ENCODE measurements around the gene ATP5F1D. TPM values are rescaled to one million over a fixed set of nuclear protein-coding genes. Genes with fewer than 3 reads are reported as not detected.

Gene ATP5F1D
- total RNA-seq, 1 experiment from 2014 or later = 126 TPM

- no TSS peak for BruUV-seq (replicated peaks)
- peaks cover 35% of the 10 kb centered on the region for H3K4me1 ChIP-seq
- POLR2A ChIA-PET = interaction anchor here (1.6 kb wide), 1 partner anchor 19 kb away, joined by 21 read pairs; the partner anchor contains the start of gene CIRBP
- TF ChIP-seq CTCF (IDR thresholded peaks at IDR 0.05; ENCODE audit: insufficient read depth in 1 of 2, low read depth in 1 of 2, low read length in 1 of 2, severe bottlenecking in 1 of 2, unreplicated experiment in 1 of 2) = no peak
- peak overlapping the region; percentile 62 for H3K4me3 ChIP-seq (ENCODE audit: low read depth, low read length)
- no peaks in the 10 kb centered on the region for H3K27me3 ChIP-seq (replicated peaks; ENCODE audit: control insufficient read depth, insufficient read depth, low read length)
- peaks cover 10% of the 10 kb centered on the region for H3K36me3 ChIP-seq (ENCODE audit: control insufficient read depth, insufficient read depth, low read length)
- peaks cover 76% of the 10 kb centered on the region for H3K36me3 Mint-ChIP-seq (ENCODE audit: insufficient read depth, unreplicated experiment)
- H3K4me3 Mint-ChIP-seq (ENCODE audit: unreplicated experiment) = peak overlapping the region; percentile 96
- peaks cover 6% of the 10 kb centered on the region for H3K4me1 Mint-ChIP-seq (ENCODE audit: low read depth, unreplicated experiment)
- no peaks in the 10 kb centered on the region for H3K27me3 Mint-ChIP-seq (ENCODE audit: insufficient read depth, unreplicated experiment)
- intact Hi-C loops (cut with micrococcal nuclease; ENCODE audit: unreplicated experiment) = loop anchor here (1.0 kb wide), 1 partner anchor 19 kb away; the partner anchor contains the start of gene CIRBP
- no peak for DNase-seq
- no peak overlapping the region for H3K27ac Mint-ChIP-seq (ENCODE audit: unreplicated experiment)
- no peaks in the 10 kb centered on the region for H3K9me3 Mint-ChIP-seq (ENCODE audit: unreplicated experiment)
- H3K9me3 ChIP-seq = no peaks in the 10 kb centered on the region
- CTCF ChIA-PET = no interaction called here
These were observed 8.5 kb downstream of the ATP5F1D start for GRCh38 chr19:1249990-1250436.

GRCh38 chr19:1250437-1251260 lies 9.1 kb downstream of the ATP5F1D start:
- Histone ChIP-seq H3K36me3 (ENCODE audit: control insufficient read depth, insufficient read depth, low read length) (peaks cover 13% of the 10 kb centered on the region), H3K9me3 (no peaks in the 10 kb centered on the region), H3K27me3 (replicated peaks; ENCODE audit: control insufficient read depth, insufficient read depth, low read length) (no peaks in the 10 kb centered on the region), H3K4me1 (peaks cover 36% of the 10 kb centered on the region), H3K4me3 (ENCODE audit: low read depth, low read length) (peak overlapping the region; percentile 62)
- H3K4me3 Mint-ChIP-seq (ENCODE audit: unreplicated experiment) = peak overlapping the region; percentile 96
- DNase-seq = peak; percentile 86 to 88
- no peaks in the 10 kb centered on the region for H3K9me3 Mint-ChIP-seq (ENCODE audit: unreplicated experiment)
- H3K4me1 Mint-ChIP-seq (ENCODE audit: low read depth, unreplicated experiment) = peaks cover 6% of the 10 kb centered on the region
- intact Hi-C loops (cut with micrococcal nuclease; ENCODE audit: unreplicated experiment) = loop anchor here (1.0 kb wide), 1 partner anchor 9 kb away; no protein-coding TSS in a partner anchor
- ChIA-PET CTCF (interaction anchor here (0.6 kb wide), 1 partner anchor 15 kb away, joined by 4 read pairs; no protein-coding TSS in a partner anchor), POLR2A (interaction anchor here (1.3 kb wide), 1 partner anchor 16 kb away, joined by 6 read pairs; no protein-coding TSS in a partner anchor)
- no TSS peak for BruUV-seq (replicated peaks)
- H3K27me3 Mint-ChIP-seq (ENCODE audit: insufficient read depth, unreplicated experiment) = no peaks in the 10 kb centered on the region
- TF ChIP-seq CTCF (IDR thresholded peaks at IDR 0.05; ENCODE audit: insufficient read depth in 1 of 2, low read depth in 1 of 2, low read length in 1 of 2, severe bottlenecking in 1 of 2, unreplicated experiment in 1 of 2) = no peak
- H3K36me3 Mint-ChIP-seq (ENCODE audit: insufficient read depth, unreplicated experiment) = peaks cover 82% of the 10 kb centered on the region
- H3K27ac Mint-ChIP-seq (ENCODE audit: unreplicated experiment) = peak overlapping the region; percentile 88

- Mint-ChIP-seq H3K27me3 (ENCODE audit: insufficient read depth, unreplicated experiment) (no peaks in the 10 kb centered on the region), H3K4me3 (ENCODE audit: unreplicated experiment) (peak overlapping the region; percentile 96), H3K36me3 (ENCODE audit: insufficient read depth, unreplicated experiment) (peaks cover 88% of the 10 kb centered on the region), H3K9me3 (ENCODE audit: unreplicated experiment) (no peaks in the 10 kb centered on the region), H3K4me1 (ENCODE audit: low read depth, unreplicated experiment) (peaks cover 6% of the 10 kb centered on the region), H3K27ac (ENCODE audit: unreplicated experiment) (peak overlapping the region; percentile 88)
- TF ChIP-seq CTCF (IDR thresholded peaks at IDR 0.05; ENCODE audit: insufficient read depth in 1 of 2, low read depth in 1 of 2, low read length in 1 of 2, severe bottlenecking in 1 of 2, unreplicated experiment in 1 of 2) = no peak
- Histone ChIP-seq H3K9me3 (no peaks in the 10 kb centered on the region), H3K4me3 (ENCODE audit: low read depth, low read length) (peak overlapping the region; percentile 62), H3K27me3 (replicated peaks; ENCODE audit: control insufficient read depth, insufficient read depth, low read length) (no peaks in the 10 kb centered on the region), H3K4me1 (peaks cover 34% of the 10 kb centered on the region), H3K36me3 (ENCODE audit: control insufficient read depth, insufficient read depth, low read length) (peaks cover 17% of the 10 kb centered on the region)
- CTCF ChIA-PET = interaction anchor here (0.6 to 1.0 kb wide), 2 partner anchors 14 to 15 kb away, joined by 3 to 4 read pairs; no protein-coding TSS in a partner anchor
- intact Hi-C loops (cut with micrococcal nuclease; ENCODE audit: unreplicated experiment) = loop anchor here (1.0 kb wide), 1 partner anchor 8 kb away; no protein-coding TSS in a partner anchor
- peak; percentile 71 to 79 for DNase-seq
- BruUV-seq (replicated peaks) = TSS peak; percentile 29
- POLR2A ChIA-PET = interaction anchor here (0.6 to 1.3 kb wide), 3 partner anchors 15 to 18 kb away, joined by 3 to 6 read pairs (median 5); no protein-coding TSS in a partner anchor
These were observed 10.0 kb downstream of the ATP5F1D start for GRCh38 chr19:1251330-1252220.
